NCI-H1105 treated with DMSO at 0.1 percent for 48 hours (cell line): Measurements from ENCODE around the gene BCAS4.

ENCODE experiments used
- DNase-seq: peaks from one replicate; lab custom pipeline; 2025; lab: John Stamatoyannopoulos, UW

BCAS4 gene

DNA sequence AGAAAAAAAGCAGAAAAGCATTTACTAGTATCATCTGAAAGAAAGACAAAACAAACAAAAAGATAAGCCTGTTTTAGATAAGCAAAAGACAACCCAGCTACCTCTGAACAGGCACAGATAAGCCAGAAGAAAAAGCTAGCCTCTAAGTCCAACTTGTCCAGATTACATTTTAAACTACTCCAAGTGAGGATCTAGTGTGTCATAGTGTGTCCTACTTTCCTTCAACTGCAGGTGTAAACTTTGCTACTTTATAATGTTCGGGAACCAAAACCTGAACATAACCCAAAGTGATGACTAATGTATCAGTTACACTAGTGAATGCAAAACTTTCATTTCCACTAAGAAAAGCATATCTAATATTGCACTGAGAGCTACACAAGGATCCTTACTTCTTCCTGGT is 116.9 kb downstream of the BCAS4 start:
- DNase-seq = no peak

DNA sequence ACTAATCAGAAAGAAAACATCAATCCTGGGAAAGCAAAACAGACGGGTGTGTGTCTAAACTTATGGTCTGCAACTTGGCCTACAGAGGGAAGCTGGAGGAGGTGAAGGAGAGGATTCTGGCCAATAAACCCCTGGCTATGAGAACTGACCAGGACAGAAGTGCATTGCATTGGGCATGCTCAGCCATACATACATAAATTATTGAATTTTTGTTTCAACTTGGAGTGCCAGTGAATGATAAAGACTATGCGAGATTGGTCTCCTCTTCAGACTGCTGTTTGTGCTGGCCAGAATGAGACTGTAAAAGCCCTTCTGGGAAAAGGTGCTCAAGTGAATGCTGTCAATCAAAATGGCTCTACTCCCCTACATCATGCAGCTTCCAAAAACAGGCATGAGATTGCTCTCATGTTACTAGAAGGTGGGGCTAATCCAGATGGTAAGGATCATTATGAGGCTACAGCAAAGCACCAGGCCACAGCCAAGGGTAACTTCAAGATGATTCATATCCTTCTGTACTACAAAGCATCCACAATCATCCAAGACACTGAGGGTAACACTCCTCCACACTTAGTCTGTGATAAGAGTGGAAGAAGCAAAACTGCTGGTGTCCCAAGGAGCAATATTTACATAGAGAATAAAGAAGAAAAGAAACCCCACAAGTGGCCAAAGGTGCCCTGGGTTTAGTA is 119.0 kb downstream of the BCAS4 start:
- DNase-seq = no peak

DNA sequence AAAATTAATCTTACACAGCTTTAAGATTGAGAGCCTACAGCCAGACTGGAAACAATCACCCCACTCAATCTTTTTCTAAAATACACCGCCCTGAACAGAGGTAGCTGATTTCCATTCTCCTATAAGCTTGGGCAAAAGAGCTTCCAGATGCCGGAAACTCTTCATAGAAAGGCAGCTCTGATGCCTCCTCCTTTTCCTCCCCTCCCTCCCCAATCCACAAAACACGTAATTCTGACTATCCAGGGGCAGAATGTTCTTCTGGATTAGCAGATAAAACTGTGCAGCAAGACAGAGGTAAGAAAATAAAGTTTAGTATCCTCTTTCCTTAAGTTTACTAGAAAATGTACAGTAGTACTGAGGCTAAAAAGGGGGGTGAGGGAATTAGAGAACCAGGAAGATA is 120.6 kb downstream of the BCAS4 start:
- no peak for DNase-seq

DNA sequence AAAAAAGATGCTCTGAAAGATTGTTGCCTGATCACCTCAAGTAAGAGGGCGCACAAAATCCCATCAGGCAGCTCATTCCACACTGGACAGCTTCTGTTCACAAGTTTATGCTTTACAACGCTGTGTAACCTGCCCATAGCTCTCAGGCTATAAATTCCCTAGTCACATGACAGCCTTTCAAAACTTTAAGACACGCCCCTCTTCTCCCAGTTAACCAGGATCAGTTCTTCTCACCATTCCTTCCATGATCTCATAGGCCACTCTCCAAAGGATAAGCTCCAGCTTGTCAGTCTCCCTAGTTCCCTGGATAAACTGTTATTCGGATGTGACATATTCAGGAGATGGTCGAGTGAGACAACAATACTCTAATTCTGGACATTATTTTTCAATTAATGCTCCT is 121.4 kb downstream of the BCAS4 start:
- no peak for DNase-seq

DNA sequence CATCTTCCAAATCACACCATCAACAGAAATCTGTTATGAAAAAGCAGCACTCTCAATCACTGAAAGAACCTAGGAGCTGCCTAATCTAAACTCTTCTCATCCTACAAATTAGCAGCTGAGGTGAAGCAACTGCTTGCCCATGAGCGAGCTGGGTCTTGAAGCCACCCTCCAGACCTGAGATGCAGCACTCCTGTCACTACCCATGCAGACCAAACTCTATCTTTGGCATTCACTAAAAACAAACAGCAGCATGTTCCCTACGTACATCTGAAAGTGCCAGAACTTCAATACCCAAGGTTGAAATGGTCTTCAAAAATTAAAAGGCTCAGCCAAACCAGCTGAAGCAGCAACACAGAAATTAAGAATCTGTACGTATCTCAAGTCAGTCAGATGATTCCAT is 122.1 kb downstream of the BCAS4 start:
- DNase-seq = no peak

DNA sequence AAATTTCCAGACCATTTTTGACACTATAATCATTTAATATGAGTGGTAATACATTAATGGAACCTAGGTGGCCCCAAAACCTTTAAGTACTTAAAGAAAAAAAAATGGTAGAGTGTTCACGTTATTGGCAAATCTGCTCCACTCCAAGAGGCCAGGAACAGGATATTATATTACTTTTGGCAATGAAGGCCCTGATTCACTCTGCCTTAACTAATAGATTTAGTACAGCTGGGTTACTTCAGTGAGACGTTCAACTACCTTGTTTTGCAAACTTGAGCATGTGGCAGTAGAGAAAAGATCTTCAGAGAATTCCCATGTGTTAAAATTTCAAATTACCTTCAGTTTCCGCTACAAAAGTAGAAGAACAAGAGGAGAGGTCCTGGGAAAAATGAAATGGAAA is 123.5 kb downstream of the BCAS4 start:
- no peak for DNase-seq

DNA sequence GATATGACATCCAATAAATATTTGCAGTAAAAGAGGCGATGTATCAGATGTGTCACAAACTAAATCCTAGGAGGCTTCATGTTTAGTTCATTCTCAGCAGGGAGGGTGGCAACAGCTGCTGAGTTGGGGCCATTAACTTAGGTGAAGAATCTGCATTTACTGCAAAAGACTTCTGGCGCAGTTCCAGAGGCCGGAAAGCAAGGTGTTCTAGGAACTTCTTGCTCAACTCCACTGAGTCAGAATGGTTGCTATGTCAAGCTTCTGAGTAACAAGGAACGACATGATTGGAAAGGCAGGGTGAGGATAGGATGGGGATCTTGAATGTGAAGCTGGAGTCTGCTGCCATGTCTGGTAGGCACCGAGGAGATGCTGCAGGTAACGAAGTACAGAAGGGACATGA is 124.7 kb downstream of the BCAS4 start:
- no peak for DNase-seq

DNA sequence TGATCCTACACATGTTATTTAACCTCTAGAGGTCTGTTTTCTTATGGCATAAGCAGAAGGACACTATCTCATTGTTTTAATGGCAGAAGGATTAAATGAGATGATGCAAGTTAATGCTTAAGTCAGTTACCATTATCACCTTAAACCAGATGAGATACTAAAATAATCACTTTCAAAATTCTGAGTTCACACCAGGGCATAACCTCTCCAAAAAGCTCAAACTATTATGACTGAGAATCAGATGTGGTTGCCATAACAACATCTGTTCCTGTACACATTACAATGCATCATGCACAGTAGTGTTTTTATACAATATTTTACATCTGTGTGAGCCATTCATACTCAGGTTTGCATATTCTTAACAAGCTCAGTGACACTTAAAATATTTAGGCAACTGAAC is 126.1 kb downstream of the BCAS4 start:
- no peak for DNase-seq

DNA sequence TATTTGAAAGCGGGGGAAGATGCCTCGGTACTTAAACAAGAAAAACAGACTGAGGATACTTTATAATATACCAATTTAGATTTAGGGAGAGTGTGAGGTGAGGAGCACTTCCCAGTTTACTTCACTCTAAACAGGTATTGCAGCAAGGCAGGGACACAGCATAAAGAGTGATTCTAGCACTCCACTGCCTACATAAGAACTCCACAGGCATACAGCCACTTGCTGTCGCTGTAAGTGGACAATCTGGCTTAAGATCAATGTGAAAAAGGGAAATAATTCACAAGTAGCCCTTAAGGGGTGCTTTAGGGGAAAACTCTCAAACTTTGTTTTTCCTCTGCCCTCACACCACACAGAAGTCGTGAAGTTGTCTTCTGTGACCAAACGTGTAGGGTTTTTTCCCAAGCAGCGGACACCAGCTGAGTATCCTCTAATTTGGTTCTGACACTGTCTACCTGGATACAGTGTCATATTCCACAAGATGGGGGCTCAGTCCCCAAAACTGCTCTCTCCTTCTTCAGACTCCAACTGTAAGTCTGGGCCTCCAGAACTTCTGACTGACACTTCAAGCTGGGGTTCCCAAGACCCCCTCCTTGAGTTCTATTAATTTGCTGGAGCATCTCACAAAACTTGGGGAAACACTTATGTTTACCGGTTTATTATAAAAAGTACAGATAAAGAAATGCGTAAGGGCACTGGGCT is 127.1 kb downstream of the BCAS4 start:
- DNase-seq = no peak

DNA sequence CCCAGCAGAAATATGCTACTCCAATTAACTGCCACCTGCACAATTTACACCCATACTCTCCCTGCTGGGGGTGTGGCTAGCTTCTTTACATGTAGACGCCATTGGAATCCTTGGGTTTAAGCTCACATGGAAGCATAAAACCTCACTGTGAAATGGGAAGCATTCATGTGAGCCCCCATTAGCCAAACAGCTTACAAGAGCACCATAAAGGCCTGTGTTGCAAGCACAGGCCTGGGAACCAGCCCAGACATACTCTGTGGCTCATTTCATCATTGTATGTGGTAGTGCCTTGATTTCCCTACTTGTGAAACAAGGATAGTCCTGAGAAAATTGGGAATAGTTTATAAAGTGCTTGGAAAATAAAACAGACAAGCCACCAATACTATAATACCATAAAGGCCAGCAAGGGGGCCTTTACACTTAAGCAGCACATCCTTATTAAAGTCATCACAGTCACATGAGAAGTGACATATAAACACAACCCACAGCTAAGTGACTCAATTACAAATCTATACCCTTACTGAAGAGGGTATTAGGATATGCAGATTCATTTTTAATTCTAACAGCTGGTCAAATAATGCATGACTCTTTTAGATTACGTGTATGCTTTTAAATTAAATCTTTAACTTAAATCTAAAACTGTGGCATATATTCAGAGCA is 129.5 kb downstream of the BCAS4 start:
- no peak for DNase-seq

DNA sequence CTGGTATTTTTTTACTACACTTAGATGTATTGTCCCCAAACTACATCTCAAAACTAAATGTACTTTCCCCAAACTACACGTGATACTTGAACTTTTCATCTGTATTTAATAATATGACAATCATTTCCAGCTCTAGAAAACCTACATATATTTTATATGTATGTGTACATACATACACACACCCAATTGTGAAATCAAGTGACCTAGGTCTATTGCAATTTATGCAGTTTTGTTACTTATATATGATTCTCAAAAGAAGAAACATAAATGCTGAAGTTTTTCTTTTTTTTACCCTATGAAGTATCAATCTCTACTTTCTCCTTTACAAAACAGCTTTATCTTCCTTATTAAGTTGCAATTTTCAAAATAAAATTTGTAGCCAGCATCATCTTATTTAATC is 131.7 kb downstream of the BCAS4 start:
- DNase-seq = no peak
